ENCODE measurements around the gene SLC16A11. TPM values are rescaled to one million over a fixed set of nuclear protein-coding genes. Genes with fewer than 3 reads are reported as not detected.
"Not testable (repeated sequence)": the region's sequence is repeated elsewhere in the genome, so short reads cannot be mapped to it uniquely, and the experiment has no call there.

The SLC16A11 gene
- total RNA-seq, 1 experiment from 2014 or later = 0.12 TPM

- peak; percentile 26 for DNase-seq (ENCODE audit: extremely low read depth, low read depth)
Observed at GRCh38 chr17:7060165-7060891, 16.4 kb upstream of the SLC16A11 start.

- no peak for DNase-seq (ENCODE audit: extremely low read depth, low read depth)
Observed at GRCh38 chr17:7058831-7059447, 15.0 kb upstream of the SLC16A11 start.

DNA sequence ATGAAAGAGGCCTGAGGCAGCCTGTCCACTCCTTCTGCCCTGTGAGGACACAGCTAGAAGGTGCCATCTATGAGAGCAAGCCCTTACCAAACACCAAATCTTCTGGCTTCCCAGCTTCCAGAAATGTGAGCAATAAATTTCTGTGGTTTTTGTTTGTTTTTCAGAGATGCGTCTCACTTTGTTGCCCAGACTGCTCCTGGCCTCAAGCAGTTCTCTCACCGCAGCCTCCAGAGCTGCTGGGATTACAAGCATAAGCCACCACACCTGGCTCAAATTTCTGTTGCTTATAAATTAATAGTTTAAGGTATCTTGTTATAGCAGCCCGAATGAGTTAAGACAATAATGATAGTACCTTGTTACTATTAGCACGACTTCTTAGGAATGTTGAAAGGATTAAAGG is 12.5 kb upstream of the SLC16A11 start:
- DNase-seq (ENCODE audit: extremely low read depth, low read depth) = no peak

GRCh38 chr17:7050583-7050982 is 6.7 kb upstream of the SLC16A11 start:
- not testable (repeated sequence) for DNase-seq (ENCODE audit: extremely low read depth, low read depth)

- no peak for DNase-seq (ENCODE audit: extremely low read depth, low read depth)
Observed at GRCh38 chr17:7048968-7049367, 5.1 kb upstream of the SLC16A11 start.

DNA sequence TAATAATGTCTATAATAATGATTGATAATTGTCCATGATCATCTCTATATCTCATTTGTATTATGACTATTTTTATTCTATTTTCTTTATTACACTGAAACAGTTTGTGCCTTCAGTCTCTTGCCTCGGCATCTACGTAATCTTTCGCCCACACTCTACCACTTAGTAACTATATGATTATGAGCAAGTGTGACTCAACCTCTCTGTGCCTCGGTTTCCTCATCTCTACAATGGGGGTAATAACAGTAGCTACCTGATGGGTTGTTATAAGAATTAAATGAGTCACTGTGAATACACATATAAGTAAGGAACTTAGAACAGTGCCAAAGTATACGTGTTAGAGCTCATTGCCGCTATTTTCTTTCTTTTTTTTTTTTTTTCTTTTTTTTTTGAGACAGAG is 3.7 kb upstream of the SLC16A11 start:
- DNase-seq (ENCODE audit: extremely low read depth, low read depth) = no peak

GRCh38 chr17:7046725-7047397 is 3.0 kb upstream of the SLC16A11 start:
- DNase-seq (ENCODE audit: extremely low read depth, low read depth) = not testable (repeated sequence)

DNA sequence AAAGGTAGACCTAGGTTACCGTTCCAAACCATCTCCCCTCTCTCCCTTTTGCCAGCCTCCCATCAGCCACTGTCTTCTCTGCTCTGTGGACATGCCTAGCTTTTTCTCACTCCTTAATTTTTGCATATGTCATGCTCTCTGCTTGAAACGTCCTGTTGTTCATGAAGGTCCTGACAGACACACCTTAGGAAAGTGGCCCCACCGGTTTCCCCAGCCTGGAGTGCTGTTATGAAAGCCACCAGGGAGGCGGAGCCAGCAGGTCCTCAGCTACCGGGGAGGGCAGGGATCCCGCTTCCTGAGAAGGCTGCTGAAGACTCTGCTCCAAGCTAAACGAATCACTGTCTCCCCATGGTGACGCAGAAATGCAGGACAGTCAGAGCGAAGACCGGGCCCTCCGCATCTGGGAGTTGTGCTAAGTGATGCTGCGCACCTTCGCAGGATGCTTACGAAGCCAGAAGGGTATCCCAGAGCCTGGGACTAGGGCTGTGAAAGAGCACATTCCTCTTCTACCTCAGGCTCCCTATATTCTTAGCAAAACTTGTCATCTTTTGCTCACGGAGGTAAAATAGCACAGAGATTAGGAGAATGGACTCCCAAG is 2.3 kb upstream of the SLC16A11 start:
- DNase-seq (ENCODE audit: extremely low read depth, low read depth) = no peak

GRCh38 chr17:7045492-7046126 is 1.7 kb upstream of the SLC16A11 start:
- peak; percentile 70 for DNase-seq (ENCODE audit: extremely low read depth, low read depth)

DNA sequence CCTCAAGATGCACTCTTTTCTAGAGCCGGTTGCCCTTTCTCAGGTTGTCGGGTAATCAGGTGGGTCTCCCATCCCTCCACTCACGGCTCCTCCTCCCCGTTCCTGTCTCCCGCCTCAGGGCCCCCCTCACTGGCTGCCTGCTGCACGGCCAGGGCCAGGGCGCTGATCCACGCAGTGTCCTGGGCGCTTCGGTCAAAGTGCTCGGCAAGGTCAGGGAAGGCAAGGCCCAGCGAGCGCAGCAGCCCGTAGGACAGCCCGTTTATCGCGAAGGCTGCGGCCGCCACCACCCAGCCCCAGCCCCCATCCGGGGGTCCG is 753 bp downstream of the SLC16A11 start:
- no peak for DNase-seq (ENCODE audit: extremely low read depth, low read depth)

DNA sequence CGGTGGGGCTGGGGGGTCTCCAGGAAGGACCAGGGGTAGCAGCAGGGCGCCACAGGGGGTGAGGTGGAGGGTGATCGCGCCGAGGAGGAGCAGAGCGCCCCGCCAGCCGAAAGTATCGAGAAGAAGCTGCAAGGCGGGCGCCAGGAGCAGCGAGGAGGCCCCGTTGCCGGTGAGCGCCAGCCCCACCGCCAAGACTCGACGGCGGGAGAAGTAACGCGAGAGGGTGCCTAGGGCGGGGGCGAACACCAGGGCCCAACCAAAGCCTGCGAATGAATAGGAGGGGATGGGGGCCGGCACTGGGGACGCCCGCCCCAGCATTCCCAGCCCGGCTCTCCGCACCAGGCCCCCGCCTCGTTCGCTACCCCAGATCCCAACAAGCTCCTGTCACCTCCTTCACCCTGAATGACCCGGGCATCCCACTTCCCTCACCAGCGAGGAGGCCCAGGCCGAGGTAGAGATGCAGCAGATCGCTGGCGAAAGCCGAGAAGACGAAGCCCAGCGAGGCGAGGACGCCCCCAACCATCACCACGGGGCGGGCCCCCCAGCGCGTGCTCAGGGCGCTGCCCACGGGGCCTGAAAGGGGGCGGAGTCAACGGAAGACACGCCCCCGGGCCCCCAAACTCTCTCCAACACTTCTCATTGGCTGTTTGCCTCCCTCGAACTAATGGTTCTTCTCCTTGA is 1.3 kb downstream of the SLC16A11 start:
- DNase-seq (ENCODE audit: extremely low read depth, low read depth) = no peak

DNA sequence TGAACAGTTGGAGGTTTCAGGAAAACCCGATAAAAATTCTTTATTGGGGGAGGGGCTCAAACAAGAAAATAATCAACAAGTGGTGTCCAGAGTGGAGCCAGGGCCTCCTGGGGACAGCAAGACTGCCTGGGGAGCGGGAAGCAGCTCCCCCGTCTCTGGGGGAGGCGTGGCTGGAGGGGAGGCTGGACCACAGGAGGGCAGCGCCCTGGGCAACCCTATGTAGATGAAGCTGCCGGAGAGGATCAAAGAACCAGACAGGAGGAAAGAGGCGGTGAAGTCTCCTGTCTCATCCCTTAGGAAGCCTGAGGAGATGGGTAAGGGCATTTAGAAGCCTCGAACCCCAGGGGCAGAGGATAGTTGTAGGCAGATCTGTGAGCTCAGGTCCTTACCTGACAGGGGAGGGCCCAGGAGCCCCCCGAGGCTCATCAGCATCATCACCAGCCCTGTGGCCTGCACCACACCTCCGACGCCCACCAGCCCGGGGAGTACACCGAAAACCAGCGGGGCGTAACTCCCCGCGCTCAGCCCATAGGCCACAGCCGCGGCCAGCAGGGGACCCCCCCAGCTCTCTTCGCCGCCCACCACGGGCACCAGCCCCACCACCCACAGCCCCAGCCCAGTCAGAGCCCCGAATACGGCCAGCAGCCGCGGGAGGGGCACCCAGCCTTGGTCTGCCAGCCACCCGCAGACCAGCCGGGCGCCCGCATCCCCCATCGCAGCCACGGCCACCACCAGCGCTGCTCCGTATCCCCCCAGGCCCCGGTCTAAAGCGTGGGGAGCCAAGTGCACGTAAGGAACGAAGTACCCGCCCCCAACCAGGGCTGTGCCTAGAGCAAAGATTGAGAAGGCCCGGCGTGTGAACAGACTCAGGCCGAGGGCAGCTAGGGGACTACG is 2.0 kb downstream of the SLC16A11 start:
- no peak for DNase-seq (ENCODE audit: extremely low read depth, low read depth)

GRCh38 chr17:7039832-7040231 is 4.1 kb downstream of the SLC16A11 start:
- DNase-seq (ENCODE audit: extremely low read depth, low read depth) = no peak

- no peak for DNase-seq (ENCODE audit: extremely low read depth, low read depth)
Observed at GRCh38 chr17:7038025-7038862, 5.6 kb downstream of the SLC16A11 start.

GRCh38 chr17:7035591-7036368 is 8.1 kb downstream of the SLC16A11 start, which contains the start of gene SLC16A13:
Gene SLC16A13, plus strand, starts transcription at chr17:7036015. Its CDS starts 368 bp downstream, at chr17:7036383.
- DNase-seq (ENCODE audit: extremely low read depth, low read depth) = peak; percentile 97

DNA sequence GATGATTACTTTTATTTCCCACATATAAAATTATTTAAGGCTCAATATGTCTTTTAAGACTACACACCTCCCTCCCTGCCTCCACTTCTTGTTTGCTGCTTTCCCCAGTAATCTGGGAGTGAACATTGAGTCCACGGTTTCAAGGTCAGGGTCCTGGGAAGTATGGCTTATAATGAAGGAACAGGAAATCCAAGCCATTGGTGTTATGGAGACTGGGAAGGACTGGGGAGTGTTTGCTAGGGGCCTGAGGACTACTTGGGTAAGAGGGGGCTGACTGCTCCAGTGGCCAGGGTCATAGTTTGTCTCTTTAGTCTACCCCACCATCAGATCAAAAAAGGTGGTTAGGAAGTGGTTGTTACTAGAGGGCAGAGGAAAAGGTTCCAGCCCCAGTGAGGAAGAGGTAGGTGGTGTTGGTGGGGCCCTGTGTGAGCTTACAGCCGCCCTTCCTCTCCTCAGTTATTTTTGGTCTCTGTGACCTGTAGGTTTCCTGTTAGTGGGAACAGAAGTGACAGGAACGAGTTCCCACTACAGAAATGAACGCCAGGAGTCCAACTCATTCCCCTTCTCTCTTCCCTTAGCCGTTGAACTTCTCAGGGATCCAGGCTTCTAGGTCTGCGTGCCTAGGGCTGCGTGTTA is 8.8 kb downstream of the SLC16A11 start:
- no peak for DNase-seq (ENCODE audit: extremely low read depth, low read depth)

GRCh38 chr17:7029659-7030058 is 14.2 kb downstream of the SLC16A11 start:
- DNase-seq (ENCODE audit: extremely low read depth, low read depth) = no peak

All from NCI-H460 (cell line).